Caki2 (cell line): ENCODE measurements around the gene COPS3. TPM values are rescaled to one million over a fixed set of nuclear protein-coding genes. Genes with fewer than 3 reads are reported as not detected.
A peak's percentile ranks its signal among the peaks of the same experiment; 100 is the strongest.
"Not testable (repeated sequence)": the region's sequence is repeated elsewhere in the genome, so short reads cannot be mapped to it uniquely, and the experiment has no call there.

ENCODE experiments used
- DNase-seq: peaks from one replicate; pipeline ENCODE4 v3.0.0-alpha.2; 2015; ENCODE audit warnings: low read depth
- in situ Hi-C: cut with HindIII; loops from 2 replicates; pipeline ENCODE4 v1.10.0; 2016; ENCODE audit warnings: low sequenced_read_pairs, low pct_unique_long_range_greater_than_20kb, mixed read lengths
- total RNA-seq: library from RNA; depleted of rRNA; stranded (reverse); fragments of >200 nt; shearing (Covaris generic); gene quantifications from 2 replicates; pipeline ENCODE4 v1.2.3, GENCODE V29; 2014; ENCODE audit warnings: low replicate concordance

The COPS3 gene
- total RNA-seq, 1 experiment from 2014 or later = 68.5 TPM

- DNase-seq, in situ Hi-C loops: not testable (repeated sequence)
Observed at GRCh38 chr17:17255689-17256088, 25.4 kb downstream of the COPS3 start.

- no peak for DNase-seq
- in situ Hi-C loops = no loop called here
Observed at GRCh38 chr17:17254036-17254435, 27.0 kb downstream of the COPS3 start.

- no peak for DNase-seq
- in situ Hi-C loops = no loop called here
Observed at GRCh38 chr17:17253406-17253805, 27.6 kb downstream of the COPS3 start.

GRCh38 chr17:17252149-17252661 lies 28.8 kb downstream of the COPS3 start:
- no peak for DNase-seq
- in situ Hi-C loops = no loop called here

- DNase-seq = no peak
- in situ Hi-C loops = no loop called here
Observed at GRCh38 chr17:17246879-17247278, 34.2 kb downstream of the COPS3 start.

- in situ Hi-C loops = no loop called here
- no peak for DNase-seq
Observed at GRCh38 chr17:17243163-17243562, 37.9 kb downstream of the COPS3 start.

GRCh38 chr17:17242246-17242645 lies 38.8 kb downstream of the COPS3 start:
- no peak for DNase-seq
- in situ Hi-C loops = no loop called here

- in situ Hi-C loops = no loop called here
- DNase-seq = no peak
Observed at GRCh38 chr17:17241656-17242055, 39.4 kb downstream of the COPS3 start.

GRCh38 chr17:17239832-17240231 lies 41.2 kb downstream of the COPS3 start:
- no peak for DNase-seq
- in situ Hi-C loops = no loop called here

- DNase-seq = peak; percentile 83
- in situ Hi-C loops = no loop called here
Observed at GRCh38 chr17:17237026-17237799, 43.8 kb downstream of the COPS3 start, which contains the start of gene FLCN. Gene FLCN, minus strand, starts transcription at chr17:17237168. Its CDS starts 9,031 bp downstream, at chr17:17228137.

GRCh38 chr17:17236295-17237025 lies 44.6 kb downstream of the COPS3 start:
- DNase-seq = peak; percentile 22
- in situ Hi-C loops = no loop called here

GRCh38 chr17:17235212-17236174 lies 45.6 kb downstream of the COPS3 start:
- peak; percentile 11 for DNase-seq
- in situ Hi-C loops = no loop called here

GRCh38 chr17:17232303-17232621 lies 48.8 kb downstream of the COPS3 start:
- in situ Hi-C loops = no loop called here
- no peak for DNase-seq

- in situ Hi-C loops = no loop called here
- no peak for DNase-seq
Observed at GRCh38 chr17:17231621-17232302, 49.3 kb downstream of the COPS3 start.

GRCh38 chr17:17229416-17230384 lies 51.3 kb downstream of the COPS3 start:
- no peak for DNase-seq
- in situ Hi-C loops = no loop called here

- in situ Hi-C loops = no loop called here
Observed at GRCh38 chr17:17228521-17229279, 52.3 kb downstream of the COPS3 start.

More at GRCh38 chr17:17228521-17229279, 52.3 kb downstream of the COPS3 start:
- DNase-seq = no peak
